ENCODE data around the gene WWOX.

Gene WWOX

GRCh38 chr16:78993346-78993745 is 893.9 kb downstream of the WWOX start:
- no peak for DNase-seq (ENCODE audit: extremely low read depth in 1 of 2, low read depth in 1 of 2)

GRCh38 chr16:78994135-78994745 is 894.8 kb downstream of the WWOX start:
- DNase-seq (ENCODE audit: extremely low read depth in 1 of 2, low read depth in 1 of 2) = no peak

GRCh38 chr16:78995441-78995840 is 896.0 kb downstream of the WWOX start:
- DNase-seq (ENCODE audit: extremely low read depth in 1 of 2, low read depth in 1 of 2) = no peak

- no peak for DNase-seq (ENCODE audit: extremely low read depth in 1 of 2, low read depth in 1 of 2)
Observed at GRCh38 chr16:78996790-78997189, 897.3 kb downstream of the WWOX start.

GRCh38 chr16:78998879-78999278 is 899.4 kb downstream of the WWOX start:
- DNase-seq (ENCODE audit: extremely low read depth in 1 of 2, low read depth in 1 of 2) = no peak

- DNase-seq (ENCODE audit: extremely low read depth in 1 of 2, low read depth in 1 of 2) = no peak
Observed at GRCh38 chr16:79001156-79001967, 901.9 kb downstream of the WWOX start.

GRCh38 chr16:79003026-79003609 is 903.7 kb downstream of the WWOX start:
- DNase-seq (ENCODE audit: extremely low read depth in 1 of 2, low read depth in 1 of 2) = no peak

- DNase-seq (ENCODE audit: extremely low read depth in 1 of 2, low read depth in 1 of 2) = no peak
Observed at GRCh38 chr16:79004309-79004708, 904.9 kb downstream of the WWOX start.

GRCh38 chr16:79005096-79005495 is 905.6 kb downstream of the WWOX start:
- DNase-seq (ENCODE audit: extremely low read depth in 1 of 2, low read depth in 1 of 2) = no peak

GRCh38 chr16:79006206-79006605 is 906.8 kb downstream of the WWOX start:
- DNase-seq (ENCODE audit: extremely low read depth in 1 of 2, low read depth in 1 of 2) = no peak

- no peak for DNase-seq (ENCODE audit: extremely low read depth in 1 of 2, low read depth in 1 of 2)
Observed at GRCh38 chr16:79006765-79007164, 907.3 kb downstream of the WWOX start.

GRCh38 chr16:79007614-79008013 is 908.2 kb downstream of the WWOX start:
- no peak for DNase-seq (ENCODE audit: extremely low read depth in 1 of 2, low read depth in 1 of 2)

GRCh38 chr16:79008036-79008868 is 908.8 kb downstream of the WWOX start:
- DNase-seq (ENCODE audit: extremely low read depth in 1 of 2, low read depth in 1 of 2) = peak in 1 of 2 donors; percentile 41

GRCh38 chr16:79008869-79009179 is 909.4 kb downstream of the WWOX start:
- DNase-seq (ENCODE audit: extremely low read depth in 1 of 2, low read depth in 1 of 2) = no peak

GRCh38 chr16:79009896-79010295 is 910.4 kb downstream of the WWOX start:
- no peak for DNase-seq (ENCODE audit: extremely low read depth in 1 of 2, low read depth in 1 of 2)

- DNase-seq (ENCODE audit: extremely low read depth in 1 of 2, low read depth in 1 of 2) = no peak
Observed at GRCh38 chr16:79011282-79011681, 911.8 kb downstream of the WWOX start.

- DNase-seq (ENCODE audit: extremely low read depth in 1 of 2, low read depth in 1 of 2) = no peak
Observed at GRCh38 chr16:79012671-79013434, 913.4 kb downstream of the WWOX start.

GRCh38 chr16:79013930-79014660 is 914.6 kb downstream of the WWOX start:
- no peak for DNase-seq (ENCODE audit: extremely low read depth in 1 of 2, low read depth in 1 of 2)

GRCh38 chr16:79018650-79019429 is 919.4 kb downstream of the WWOX start:
- DNase-seq (ENCODE audit: extremely low read depth in 1 of 2, low read depth in 1 of 2) = no peak

Data from stimulated activated CD8-positive, alpha-beta memory T cell treated with anti-CD3 and anti-CD28 coated beads, Interleukin-7, amount 100 ng/mL, for 48 hours (primary cell).